ENCODE measurements around the gene LITAFD.

LITAFD gene

DNA sequence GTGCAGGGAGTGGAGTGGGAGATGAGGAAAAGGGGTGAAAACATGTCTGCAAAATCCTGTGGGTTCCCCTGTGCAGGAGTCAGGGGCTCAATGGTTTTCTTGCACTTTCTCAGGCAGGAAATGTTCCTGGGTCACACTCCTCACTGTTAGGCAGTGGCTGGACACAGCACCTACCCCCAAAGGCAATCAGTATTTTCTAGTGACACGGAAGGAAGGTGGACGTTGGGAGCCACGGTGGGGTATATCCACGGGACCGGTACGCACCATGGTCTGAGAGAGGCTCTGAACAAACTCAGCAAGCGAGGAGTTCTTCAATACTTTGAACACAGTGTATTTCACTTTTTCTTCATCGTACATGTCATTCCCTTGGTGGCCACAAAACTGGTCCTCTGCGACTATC, 20.9 kb downstream of the LITAFD start:
- TF ChIP-seq POU6F1 (CRISPR knock-in tag; IDR thresholded peaks at IDR 0.05; ENCODE audit: borderline replicate concordance, low read depth) (no peak), ZFP30 (CRISPR knock-in tag; IDR thresholded peaks at IDR 0.05) (no peak), GLIS3 (CRISPR knock-in tag; IDR thresholded peaks at IDR 0.05) (no peak), ZC3H10 (CRISPR knock-in tag; IDR thresholded peaks at IDR 0.05) (no peak), RARB (CRISPR knock-in tag; IDR thresholded peaks at IDR 0.05) (no peak), ARNTL (CRISPR knock-in tag; IDR thresholded peaks at IDR 0.05; ENCODE audit: borderline replicate concordance, low read depth) (no peak)
- no peak for ATAC-seq

DNA sequence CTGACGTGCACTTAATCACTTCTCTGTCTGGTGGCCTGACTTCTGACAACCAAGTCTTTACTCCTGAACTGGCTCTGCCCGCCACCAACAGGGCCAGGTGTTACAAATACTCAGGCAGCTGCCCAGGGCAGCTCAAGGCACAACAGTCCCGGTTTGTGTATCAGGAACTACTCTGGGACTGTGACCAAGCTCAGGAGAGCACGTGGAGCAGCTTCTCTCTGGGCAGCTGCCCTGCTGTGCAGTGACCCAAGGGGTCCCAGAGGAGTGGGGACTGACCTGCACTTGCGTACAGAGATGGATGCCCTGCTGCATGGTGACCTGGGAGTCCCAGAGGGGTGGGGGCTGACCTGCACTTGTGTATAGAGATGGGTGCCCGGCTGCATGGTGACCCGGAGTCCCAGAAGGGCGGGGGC, 21.9 kb downstream of the LITAFD start:
- no peak for ATAC-seq
- no peak for TF ChIP-seq ARNTL (CRISPR knock-in tag; IDR thresholded peaks at IDR 0.05; ENCODE audit: borderline replicate concordance, low read depth)
- no peak for TF ChIP-seq BACH2 (CRISPR knock-in tag; IDR thresholded peaks at IDR 0.05; ENCODE audit: borderline replicate concordance)
- TF ChIP-seq, protein P1, sequence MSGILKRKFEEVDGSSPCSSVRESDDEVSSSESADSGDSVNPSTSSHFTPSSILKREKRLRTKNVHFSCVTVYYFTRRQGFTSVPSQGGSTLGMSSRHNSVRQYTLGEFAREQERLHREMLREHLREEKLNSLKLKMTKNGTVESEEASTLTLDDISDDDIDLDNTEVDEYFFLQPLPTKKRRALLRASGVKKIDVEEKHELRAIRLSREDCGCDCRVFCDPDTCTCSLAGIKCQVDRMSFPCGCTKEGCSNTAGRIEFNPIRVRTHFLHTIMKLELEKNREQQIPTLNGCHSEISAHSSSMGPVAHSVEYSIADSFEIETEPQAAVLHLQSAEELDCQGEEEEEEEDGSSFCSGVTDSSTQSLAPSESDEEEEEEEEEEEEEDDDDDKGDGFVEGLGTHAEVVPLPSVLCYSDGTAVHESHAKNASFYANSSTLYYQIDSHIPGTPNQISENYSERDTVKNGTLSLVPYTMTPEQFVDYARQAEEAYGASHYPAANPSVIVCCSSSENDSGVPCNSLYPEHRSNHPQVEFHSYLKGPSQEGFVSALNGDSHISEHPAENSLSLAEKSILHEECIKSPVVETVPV (CRISPR knock-in tag; IDR thresholded peaks at IDR 0.05), result no peak
- TF ChIP-seq TSHZ2 (CRISPR knock-in tag; IDR thresholded peaks at IDR 0.05), result no peak
- no peak for TF ChIP-seq PPARA (CRISPR knock-in tag; IDR thresholded peaks at IDR 0.05; ENCODE audit: borderline replicate concordance)
- no peak for TF ChIP-seq CREB5 (CRISPR knock-in tag; IDR thresholded peaks at IDR 0.05; ENCODE audit: low read depth)
- no peak for TF ChIP-seq ZFP30 (CRISPR knock-in tag; IDR thresholded peaks at IDR 0.05)
- TF ChIP-seq POU6F1 (CRISPR knock-in tag; IDR thresholded peaks at IDR 0.05; ENCODE audit: borderline replicate concordance, low read depth), result no peak
- TF ChIP-seq ZFP3 (CRISPR knock-in tag; IDR thresholded peaks at IDR 0.05), result no peak
- TF ChIP-seq ZNF70 (CRISPR knock-in tag; IDR thresholded peaks at IDR 0.05), result no peak
- TF ChIP-seq ZNF565 (CRISPR knock-in tag; conservative IDR thresholded peaks at IDR 0.05; ENCODE audit: low read depth), result no peak
- TF ChIP-seq ZNF8 (CRISPR knock-in tag; IDR thresholded peaks at IDR 0.05), result no peak
- no peak for TF ChIP-seq TCF4 (CRISPR knock-in tag; IDR thresholded peaks at IDR 0.05; ENCODE audit: borderline replicate concordance)

GRCh38 chr16:8905168-8905762, 23.1 kb downstream of the LITAFD start:
- TF ChIP-seq ARNTL (CRISPR knock-in tag; IDR thresholded peaks at IDR 0.05; ENCODE audit: borderline replicate concordance, low read depth) (no peak), RARB (CRISPR knock-in tag; IDR thresholded peaks at IDR 0.05) (no peak), POU6F1 (CRISPR knock-in tag; IDR thresholded peaks at IDR 0.05; ENCODE audit: borderline replicate concordance, low read depth) (no peak), ZNF565 (CRISPR knock-in tag; conservative IDR thresholded peaks at IDR 0.05; ENCODE audit: low read depth) (no peak), OSR1 (CRISPR knock-in tag; IDR thresholded peaks at IDR 0.05) (no peak), TCF4 (CRISPR knock-in tag; IDR thresholded peaks at IDR 0.05; ENCODE audit: borderline replicate concordance) (no peak), ISL1 (CRISPR knock-in tag; IDR thresholded peaks at IDR 0.05) (no peak), CSDC2 (CRISPR knock-in tag; IDR thresholded peaks at IDR 0.05) (no peak)
- ATAC-seq, result peak; percentile 79
